ENCODE data around the gene MAP3K8. TPM values are rescaled to one million over a fixed set of nuclear protein-coding genes. Genes with fewer than 3 reads are reported as not detected.

MAP3K8 gene
- total RNA-seq, 1 donor, result 12.8 TPM

GRCh38 chr10:30391266-30391665 is 42.7 kb upstream of the MAP3K8 start:
- no peak for DNase-seq (ENCODE audit: low read depth)
- H3K4me3 ChIP-seq (ENCODE audit: low read depth, low read length), result no peak overlapping the region
- no peak for TF ChIP-seq CTCF (IDR thresholded peaks at IDR 0.05; ENCODE audit: insufficient read depth, low read length)

DNA sequence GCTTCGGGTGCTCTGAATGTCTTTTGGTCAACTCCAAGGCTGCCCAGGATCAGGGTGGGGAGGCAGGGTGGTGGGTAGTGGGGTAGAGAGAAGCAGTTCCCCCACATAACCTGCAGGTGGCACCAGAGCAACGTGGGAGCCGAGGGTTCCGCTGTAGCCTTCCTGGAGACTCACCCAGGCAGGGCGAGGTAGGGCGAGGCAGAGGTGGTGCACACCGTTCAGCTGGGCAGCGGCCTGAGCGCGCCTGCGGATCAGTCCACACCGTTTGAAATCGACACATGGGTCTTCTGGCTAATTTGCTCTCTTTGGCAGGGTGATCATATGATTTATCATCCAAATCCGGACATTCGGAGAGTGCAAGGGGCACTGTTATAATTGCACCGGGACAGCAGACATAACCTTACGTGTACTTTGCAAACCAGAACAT is 41.4 kb upstream of the MAP3K8 start:
- DNase-seq (ENCODE audit: low read depth), result peak; percentile 65
- peak; percentile 96 for TF ChIP-seq CTCF (IDR thresholded peaks at IDR 0.05; ENCODE audit: insufficient read depth, low read length)
- H3K4me3 ChIP-seq (ENCODE audit: low read depth, low read length), result peak overlapping the region; percentile 43

- no peak overlapping the region for H3K4me3 ChIP-seq (ENCODE audit: low read depth, low read length)
- no peak for DNase-seq (ENCODE audit: low read depth)
- no peak for TF ChIP-seq CTCF (IDR thresholded peaks at IDR 0.05; ENCODE audit: insufficient read depth, low read length)
These were observed 37.7 kb upstream of the MAP3K8 start for GRCh38 chr10:30396293-30396692.

- no peak overlapping the region for H3K4me3 ChIP-seq (ENCODE audit: low read depth, low read length)
- DNase-seq (ENCODE audit: low read depth), result no peak
- TF ChIP-seq CTCF (IDR thresholded peaks at IDR 0.05; ENCODE audit: insufficient read depth, low read length), result no peak
These were observed 37.3 kb upstream of the MAP3K8 start for GRCh38 chr10:30396698-30397097.

GRCh38 chr10:30398193-30398592 is 35.8 kb upstream of the MAP3K8 start:
- no peak overlapping the region for H3K4me3 ChIP-seq (ENCODE audit: low read depth, low read length)
- no peak for DNase-seq (ENCODE audit: low read depth)
- TF ChIP-seq CTCF (IDR thresholded peaks at IDR 0.05; ENCODE audit: insufficient read depth, low read length), result no peak

GRCh38 chr10:30398788-30399187 is 35.2 kb upstream of the MAP3K8 start:
- no peak for DNase-seq (ENCODE audit: low read depth)
- peak; percentile 5 for TF ChIP-seq CTCF (IDR thresholded peaks at IDR 0.05; ENCODE audit: insufficient read depth, low read length)
- H3K4me3 ChIP-seq (ENCODE audit: low read depth, low read length), result no peak overlapping the region

DNA sequence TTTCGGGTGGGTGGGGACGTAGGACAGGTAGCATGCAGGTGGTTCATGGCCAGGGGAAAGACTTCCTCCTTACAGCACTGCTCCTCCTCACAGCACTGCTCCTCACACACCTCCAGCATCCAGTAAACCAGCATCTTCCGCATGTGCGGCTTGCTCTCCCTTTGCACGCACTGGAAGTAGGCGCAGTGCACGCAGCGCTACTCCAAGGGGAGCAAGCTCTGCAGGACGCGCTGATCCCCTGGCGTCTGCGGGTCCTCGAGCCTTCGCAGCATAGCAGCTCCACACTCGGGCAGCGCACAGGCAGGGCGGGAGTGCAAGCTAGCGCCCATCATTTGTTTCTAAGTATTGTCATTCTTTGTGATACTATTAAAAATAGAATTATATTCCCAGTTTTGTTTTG is 30.5 kb upstream of the MAP3K8 start:
- TF ChIP-seq CTCF (IDR thresholded peaks at IDR 0.05; ENCODE audit: insufficient read depth, low read length), result no peak
- no peak overlapping the region for H3K4me3 ChIP-seq (ENCODE audit: low read depth, low read length)
- DNase-seq (ENCODE audit: low read depth), result no peak

Data from fibroblast of the aortic adventitia (primary cell).